NT2/D1 (cell line): ENCODE results near the gene CYP11A1.

Experiments
- SUZ12 ChIP-seq: IDR thresholded peaks from 2 replicates; pipeline ENCODE4 v1.6.1; 2011; ENCODE audit not compliant: insufficient read length, insufficient read depth; ENCODE audit errors: extremely low read depth
- YY1 ChIP-seq: IDR thresholded peaks from 2 replicates; pipeline ENCODE4 v1.6.1; 2011; ENCODE audit not compliant: insufficient read length, insufficient read depth
- ZNF274 ChIP-seq: IDR thresholded peaks from 2 replicates; pipeline ENCODE4 v1.6.1; 2011; ENCODE audit warnings: mild to moderate bottlenecking, low read depth, low read length

- TF ChIP-seq YY1 (no peak), ZNF274 (no peak), SUZ12 (no peak)
Measured at GRCh38 chr15:74393423-74393822, 26.0 kb upstream of the CYP11A1 start.
